ENCODE data around the gene IFITM1. TPM values are rescaled to one million over a fixed set of nuclear protein-coding genes. Genes with fewer than 3 reads are reported as not detected.
"Not testable (repeated sequence)": the region's sequence is repeated elsewhere in the genome, so short reads cannot be mapped to it uniquely, and the experiment has no call there.

IFITM1 gene
- total RNA-seq, 1 experiment from 2014 or later = 2.0 TPM

DNA sequence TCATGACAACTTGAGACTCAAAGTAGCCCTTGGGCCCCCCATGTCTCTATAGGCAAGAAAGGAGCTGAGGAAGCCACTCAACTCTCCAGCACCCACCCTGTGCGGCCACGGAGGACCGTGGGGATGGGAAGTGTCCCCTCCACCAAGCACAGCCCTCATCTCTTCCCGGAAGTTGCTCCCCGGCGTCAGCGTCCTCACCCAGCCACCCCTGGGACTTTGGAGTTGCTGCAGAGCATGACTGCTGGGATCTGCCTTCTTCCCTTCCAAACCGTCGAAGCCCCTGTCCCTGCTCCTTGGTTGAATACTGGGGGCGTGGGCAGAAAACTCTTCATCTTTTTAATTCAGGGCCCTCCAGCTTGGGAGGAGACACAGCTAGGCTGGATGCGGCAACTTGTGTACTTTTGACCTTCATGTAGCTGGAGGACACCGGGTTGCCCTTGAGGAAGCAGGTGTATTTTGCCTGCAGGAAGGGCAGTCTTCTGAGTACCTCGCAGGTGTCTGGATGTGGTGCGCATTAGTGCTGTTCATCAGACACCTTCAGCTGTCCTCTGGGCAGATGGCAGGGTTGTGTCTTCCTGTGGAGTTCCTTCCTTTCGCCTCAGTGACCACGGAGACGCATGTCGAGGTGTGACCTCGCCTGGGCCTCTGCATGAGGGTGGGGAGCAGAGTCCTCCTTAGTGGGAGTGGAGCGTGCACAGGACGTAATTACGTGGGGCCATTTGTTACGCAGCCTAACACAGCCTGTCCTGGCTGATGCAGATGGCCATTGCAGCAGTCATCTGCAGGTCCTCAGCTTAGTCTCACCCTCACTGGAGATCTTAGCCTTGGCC, 19.0 kb downstream of the IFITM1 start:
- Histone ChIP-seq H3K9me3 (ENCODE audit: low read length) (no peaks in the 10 kb centered on the region), H3K4me1 (ENCODE audit: insufficient read depth, low read length) (no peaks in the 10 kb centered on the region), H3K9ac (ENCODE audit: low read length) (no peak overlapping the region), H3K79me2 (ENCODE audit: low read length) (no peaks in the 10 kb centered on the region), H3K4me3 (ENCODE audit: low read length) (no peak overlapping the region), H3F3A (ENCODE audit: low read length, unreplicated experiment) (no peaks in the 10 kb centered on the region), H3K4me2 (ENCODE audit: low read length) (no peak overlapping the region), H2AFZ (ENCODE audit: low read length) (no peak overlapping the region), H3K27ac (ENCODE audit: low read length) (no peak overlapping the region), H3K36me3 (ENCODE audit: low read depth, low read length) (no peaks in the 10 kb centered on the region), H3K27me3 (ENCODE audit: low read length) (no peaks in the 10 kb centered on the region), H3K9me2 (replicated peaks; ENCODE audit: low read length) (no peaks in the 10 kb centered on the region), H4K20me1 (ENCODE audit: low read length) (no peaks in the 10 kb centered on the region)
- intact Hi-C loops (cut with micrococcal nuclease) = no loop called here
- POLR2A ChIA-PET (ENCODE audit: unreplicated experiment) = no interaction called here
- TF ChIP-seq EZH2phosphoT487 (IDR thresholded peaks at IDR 0.05; ENCODE audit: borderline replicate concordance, low read length) (no peak), EZH2 (IDR thresholded peaks at IDR 0.05; ENCODE audit: low read length, unreplicated experiment) (no peak), CTCF (conservative IDR thresholded peaks at IDR 0.05; ENCODE audit: low read depth, low read length) (no peak)
- CTCF ChIA-PET = no interaction called here
- DNase-seq (no peak), ATAC-seq (no peak)
- no TSS peak for BruUV-seq (replicated peaks)

DNA sequence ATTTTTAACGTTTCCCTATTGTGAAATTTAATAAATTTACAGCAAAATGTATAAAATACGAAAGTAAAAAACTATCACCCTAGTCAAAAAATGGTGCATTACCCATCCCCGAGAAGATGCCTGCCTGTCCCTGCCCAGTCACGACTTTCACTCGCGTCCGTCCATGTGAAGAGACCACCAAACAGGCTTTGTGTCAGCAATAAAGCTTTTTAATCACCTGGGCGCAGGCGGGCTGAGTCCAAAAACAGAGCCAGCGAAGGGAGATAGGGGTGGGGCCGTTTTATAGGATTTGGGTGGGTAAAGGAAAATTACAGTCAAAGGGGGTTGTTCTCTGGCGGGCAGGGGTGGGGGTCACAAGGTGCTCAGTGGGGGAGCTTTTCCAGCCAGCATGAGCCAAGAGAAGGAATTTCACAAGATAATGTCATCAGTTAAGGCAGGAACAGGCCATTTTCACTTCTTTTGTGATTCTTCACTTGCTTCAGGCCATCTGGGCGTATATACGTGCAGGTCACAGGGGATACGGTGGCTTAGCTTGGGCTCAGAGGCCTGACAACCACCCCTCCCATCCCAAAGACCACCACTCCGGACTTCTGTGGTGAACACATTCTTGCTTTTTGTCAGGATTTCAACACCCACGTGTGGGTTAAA, 19.9 kb downstream of the IFITM1 start:
- DNase-seq; H4K20me1 ChIP-seq (ENCODE audit: low read length); H3K9me2 ChIP-seq (replicated peaks; ENCODE audit: low read length); H3K36me3 ChIP-seq (ENCODE audit: low read depth, low read length); H3K27ac ChIP-seq (ENCODE audit: low read length); ATAC-seq; POLR2A ChIA-PET (ENCODE audit: unreplicated experiment); BruUV-seq (replicated peaks); H3K9me3 ChIP-seq (ENCODE audit: low read length); CTCF ChIA-PET; H2AFZ ChIP-seq (ENCODE audit: low read length); H3K9ac ChIP-seq (ENCODE audit: low read length); H3K4me2 ChIP-seq (ENCODE audit: low read length); H3K4me3 ChIP-seq (ENCODE audit: low read length); H3K27me3 ChIP-seq (ENCODE audit: low read length); H3F3A ChIP-seq (ENCODE audit: low read length, unreplicated experiment); H3K4me1 ChIP-seq (ENCODE audit: insufficient read depth, low read length); H3K79me2 ChIP-seq (ENCODE audit: low read length); intact Hi-C loops (cut with micrococcal nuclease): not testable (repeated sequence)

- CTCF ChIA-PET = no interaction called here
- POLR2A ChIA-PET (ENCODE audit: unreplicated experiment) = no interaction called here
- Histone ChIP-seq H3K27me3 (ENCODE audit: low read length) (no peaks in the 10 kb centered on the region), H2AFZ (ENCODE audit: low read length) (no peak overlapping the region), H3K27ac (ENCODE audit: low read length) (no peak overlapping the region), H3K9ac (ENCODE audit: low read length) (no peak overlapping the region), H3F3A (ENCODE audit: low read length, unreplicated experiment) (no peaks in the 10 kb centered on the region), H3K4me1 (ENCODE audit: insufficient read depth, low read length) (no peaks in the 10 kb centered on the region), H3K4me2 (ENCODE audit: low read length) (no peak overlapping the region), H3K4me3 (ENCODE audit: low read length) (no peak overlapping the region), H3K9me3 (ENCODE audit: low read length) (no peaks in the 10 kb centered on the region), H3K9me2 (replicated peaks; ENCODE audit: low read length) (no peaks in the 10 kb centered on the region), H4K20me1 (ENCODE audit: low read length) (no peaks in the 10 kb centered on the region), H3K79me2 (ENCODE audit: low read length) (no peaks in the 10 kb centered on the region), H3K36me3 (ENCODE audit: low read depth, low read length) (no peaks in the 10 kb centered on the region)
- BruUV-seq (replicated peaks) = no TSS peak
- intact Hi-C loops (cut with micrococcal nuclease) = no loop called here
- TF ChIP-seq EZH2 (IDR thresholded peaks at IDR 0.05; ENCODE audit: low read length, unreplicated experiment) (no peak), CTCF (conservative IDR thresholded peaks at IDR 0.05; ENCODE audit: low read depth, low read length) (no peak), EZH2phosphoT487 (IDR thresholded peaks at IDR 0.05; ENCODE audit: borderline replicate concordance, low read length) (no peak)
- DNase-seq = no peak
- ATAC-seq = no peak
Measured at GRCh38 chr11:334264-334994, 20.6 kb downstream of the IFITM1 start.
